Breast epithelium (tissue), 3 donors: Measurements from ENCODE around the gene METTL21C.

Experiments used
- CTCF ChIP-seq, 3 donors: fragments of 450-650 bp; IDR thresholded peaks; one replicate each; pipeline ENCODE4 v1.5.1; 2016 to 2017; ENCODE audit warnings: antibody characterized with exemption in 3 of 3, mild to moderate bottlenecking in 3 of 3, moderate library complexity in 3 of 3
- POLR2A ChIP-seq: fragments of 450-650 bp; IDR thresholded peaks from one replicate; pipeline ENCODE4 v1.6.1; 2016; ENCODE audit warnings: antibody characterized with exemption, mild to moderate bottlenecking, moderate library complexity
- POLR2AphosphoS5 ChIP-seq, 3 donors: sonication (generic); formaldehyde crosslinking; IDR thresholded peaks; one replicate each; pipeline ENCODE4 v1.6.1; 2017; ENCODE audit warnings: antibody characterized with exemption in 3 of 3

DNA sequence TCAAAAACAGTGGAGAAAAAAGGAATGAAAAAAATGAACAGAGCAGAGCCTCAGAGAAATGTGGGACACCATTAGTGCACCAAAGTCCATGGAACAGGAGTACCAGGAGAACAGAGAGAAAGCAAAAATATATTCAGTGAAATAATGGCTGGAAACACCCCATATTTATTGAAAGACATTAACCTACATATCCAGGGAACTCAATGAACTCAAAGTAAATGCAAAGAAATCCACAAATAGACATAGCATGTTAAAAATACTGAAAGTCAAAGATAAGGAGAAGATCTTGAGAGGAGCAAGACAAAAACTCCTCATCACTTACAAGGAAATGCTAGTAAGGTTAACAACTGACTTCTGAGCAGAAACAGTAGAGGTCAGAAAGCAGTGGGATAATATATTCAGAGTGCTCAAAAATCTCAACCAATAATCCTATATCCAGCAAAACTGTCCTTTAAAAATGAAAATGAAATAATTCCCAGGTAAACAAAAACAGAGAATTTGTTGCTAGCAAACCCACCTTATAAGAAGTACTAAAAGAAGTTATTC is 35.6 kb downstream of the METTL21C start:
- no peak for TF ChIP-seq CTCF (IDR thresholded peaks at IDR 0.05)
- TF ChIP-seq POLR2A = no peak
- no peak for TF ChIP-seq POLR2AphosphoS5 (IDR thresholded peaks at IDR 0.05)
